ENCODE results near the gene PARD6G.

- TF ChIP-seq ZSCAN29 (IDR thresholded peaks at IDR 0.05) (no peak), FOS (IDR thresholded peaks at IDR 0.05; ENCODE audit: borderline replicate concordance, extremely low read depth, insufficient read length) (no peak), CTCF (IDR thresholded peaks at IDR 0.05 in 2 of 3, conservative IDR thresholded peaks at IDR 0.05 in 1 of 3; ENCODE audit: control insufficient read depth in 2 of 3, extremely low read depth in 1 of 3, insufficient read depth in 1 of 3, low read depth in 3 of 3, low read length in 3 of 3) (no peak), CREM (IDR thresholded peaks at IDR 0.05; ENCODE audit: low read depth) (no peak), POLR2AphosphoS5 (IDR thresholded peaks at IDR 0.05; ENCODE audit: low read length) (no peak), PBX3 (IDR thresholded peaks at IDR 0.05; ENCODE audit: insufficient replicate concordance, low read depth, low read length) (no peak), ZNF274 (IDR thresholded peaks at IDR 0.05; ENCODE audit: insufficient read depth, insufficient read length) (no peak), NRF1 (conservative IDR thresholded peaks at IDR 0.05; ENCODE audit: low read depth, low read length) (no peak), HDAC2 (IDR thresholded peaks at IDR 0.05) (no peak), SIN3A (IDR thresholded peaks at IDR 0.05; ENCODE audit: low read depth, low read length) (no peak), ZZZ3 (IDR thresholded peaks at IDR 0.05; ENCODE audit: control insufficient read depth, insufficient read length, low read depth) (no peak), POLR2A (IDR thresholded peaks at IDR 0.05; ENCODE audit: low read depth, low read length) (no peak), CBFB (IDR thresholded peaks at IDR 0.05; ENCODE audit: low read depth) (no peak), ZBTB11 (CRISPR knock-in tag; IDR thresholded peaks at IDR 0.05) (no peak)
These were observed 4.4 kb upstream of the PARD6G start for GRCh38 chr18:80251700-80252099.

Measured in GM12878 (cell line).